Trophoblast cell (in vitro differentiated cells and primary cell): Measurements from ENCODE around the gene MTUS2.

Source experiments
- DNase-seq, 2 donors: peaks; one replicate each; pipeline ENCODE4 v3.0.0-alpha.2; 2016
- H2AFZ ChIP-seq: 2 replicates; pipeline ENCODE4 v1.6.1; 2013; ENCODE audit warnings: low read length, moderate library complexity, mild to moderate bottlenecking; ENCODE audit not compliant: insufficient read depth, poor library complexity
- H2AK5ac ChIP-seq: 2 replicates; pipeline ENCODE4 v1.6.1; 2013; ENCODE audit warnings: mild to moderate bottlenecking, low read length
- H2BK120ac ChIP-seq: 2 replicates; pipeline ENCODE4 v1.6.1; 2013; ENCODE audit warnings: low read length, mild to moderate bottlenecking, moderate library complexity; ENCODE audit not compliant: insufficient read depth, poor library complexity
- H2BK12ac ChIP-seq: 2 replicates; pipeline ENCODE4 v1.6.1; 2013; ENCODE audit warnings: mild to moderate bottlenecking, low read length, moderate library complexity
- H2BK5ac ChIP-seq: 2 replicates; pipeline ENCODE4 v1.6.1; 2013; ENCODE audit warnings: low read length, low read depth, moderate library complexity, mild to moderate bottlenecking; ENCODE audit not compliant: poor library complexity
- H3K14ac ChIP-seq: 2 replicates; pipeline ENCODE4 v1.6.1; 2013; ENCODE audit warnings: mild to moderate bottlenecking, low read length
- H3K18ac ChIP-seq: 2 replicates; pipeline ENCODE4 v1.6.1; 2013; ENCODE audit warnings: mild to moderate bottlenecking, low read length
- H3K23ac ChIP-seq: 2 replicates; pipeline ENCODE4 v1.6.1; 2013; ENCODE audit warnings: low read length
- H3K27ac ChIP-seq: 2 replicates; pipeline ENCODE4 v1.5.1; 2013; ENCODE audit warnings: low read depth, mild to moderate bottlenecking, inconsistent platforms, low read length, moderate library complexity
- H3K27me3 ChIP-seq: 2 replicates; pipeline ENCODE4 v1.6.1; 2013; ENCODE audit warnings: inconsistent platforms, mild to moderate bottlenecking, low read length, moderate library complexity; ENCODE audit not compliant: insufficient read depth
- H3K36me3 ChIP-seq, 2 experiments: 1 replicate in 1 of 2; 2 replicates in 1 of 2; pipeline ENCODE4 v1.6.1; 2013; ENCODE audit warnings: low read length in 2 of 2, mild to moderate bottlenecking in 2 of 2, moderate library complexity in 1 of 2; ENCODE audit not compliant: insufficient read depth in 2 of 2, control insufficient read depth in 1 of 2
- H3K4ac ChIP-seq: 2 replicates; pipeline ENCODE4 v1.6.1; 2013; ENCODE audit warnings: low read depth, mild to moderate bottlenecking, low read length, moderate library complexity
- H3K4me1 ChIP-seq, 2 experiments: 1 replicate in 1 of 2; 2 replicates in 1 of 2; pipeline ENCODE4 v1.6.1; 2013; ENCODE audit warnings: low read length in 2 of 2, mild to moderate bottlenecking in 2 of 2, moderate library complexity in 1 of 2; ENCODE audit not compliant: insufficient read depth in 2 of 2, control insufficient read depth in 1 of 2
- H3K4me2 ChIP-seq: 2 replicates; pipeline ENCODE4 v1.6.1; 2013; ENCODE audit warnings: inconsistent platforms, mild to moderate bottlenecking, low read length, moderate library complexity
- H3K4me3 ChIP-seq: 2 replicates; pipeline ENCODE4 v1.5.1; 2013; ENCODE audit warnings: mild to moderate bottlenecking, low read depth, low read length, inconsistent platforms
- H3K79me1 ChIP-seq: one replicate; pipeline ENCODE4 v1.6.1; 2013; ENCODE audit warnings: low read length
- H3K79me2 ChIP-seq: 2 replicates; pipeline ENCODE4 v1.6.1; 2013; ENCODE audit warnings: low read length, mild to moderate bottlenecking; ENCODE audit not compliant: control insufficient read depth, insufficient read depth, poor library complexity
- H3K9ac ChIP-seq: 2 replicates; pipeline ENCODE4 v1.6.1; 2013; ENCODE audit warnings: mild to moderate bottlenecking, low read length
- H3K9me3 ChIP-seq: 2 replicates; pipeline ENCODE4 v1.6.1; 2013; ENCODE audit warnings: low read depth, mild to moderate bottlenecking, control low read depth, inconsistent platforms, low read length; ENCODE audit not compliant: insufficient read depth
- H4K12ac ChIP-seq: 2 replicates; pipeline ENCODE4 v1.6.1; 2013; ENCODE audit warnings: low read depth, mild to moderate bottlenecking, low read length, moderate library complexity
- H4K8ac ChIP-seq: 2 replicates; pipeline ENCODE4 v1.6.1; 2013; ENCODE audit warnings: low read depth, mild to moderate bottlenecking, low read length, moderate library complexity
- H4K91ac ChIP-seq: one replicate; pipeline ENCODE4 v1.6.1; 2013; ENCODE audit warnings: low read depth, mild to moderate bottlenecking, low read length, moderate library complexity
- WGBS: extraction: QIAGEN DNeasy Blood & Tissue Kit; methylation state at CpG from one replicate; pipeline ENCODE4 v1.1.7; 2013; ENCODE audit warnings: missing lambda C conversion rate; ENCODE audit not compliant: insufficient read length, insufficient coverage; ENCODE audit errors: extremely low coverage; 5-methylcytosine and 5-hydroxymethylcytosine counted together

MTUS2 gene

DNA sequence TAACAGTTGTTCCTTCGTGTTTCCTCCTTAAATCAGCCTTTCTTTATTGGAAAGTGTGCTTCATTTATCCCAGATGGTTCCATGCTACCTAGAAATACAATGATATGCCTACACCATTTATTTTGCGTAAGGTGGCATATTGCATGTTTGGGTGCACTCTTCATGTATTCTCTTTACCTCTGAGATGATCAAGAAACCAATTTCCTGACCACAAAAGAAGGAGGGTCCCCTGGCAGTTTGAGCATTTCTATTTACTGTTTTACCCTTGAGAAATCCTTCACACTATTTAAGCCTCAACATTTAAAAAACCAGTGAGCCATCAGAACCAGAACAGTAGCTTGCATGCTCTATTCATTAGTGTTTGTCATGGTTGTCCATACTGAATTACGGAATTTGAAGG lies 354.0 kb downstream of the MTUS2 start:
- no peak overlapping the region for H3K4ac ChIP-seq
- no peak overlapping the region for H3K18ac ChIP-seq
- peaks cover 2% of the 10 kb centered on the region for H3K9me3 ChIP-seq
- no peak overlapping the region for H3K23ac ChIP-seq
- no peak overlapping the region for H3K4me3 ChIP-seq
- H2BK12ac ChIP-seq, result no peak overlapping the region
- H4K12ac ChIP-seq, result no peak overlapping the region
- H3K79me2 ChIP-seq, result no peaks in the 10 kb centered on the region
- H2BK5ac ChIP-seq, result no peak overlapping the region
- H3K79me1 ChIP-seq, result no peaks in the 10 kb centered on the region
- DNase-seq, result no peak
- no peak overlapping the region for H2AK5ac ChIP-seq
- no peak overlapping the region for H3K9ac ChIP-seq
- no peaks in the 10 kb centered on the region for H3K36me3 ChIP-seq
- no peak overlapping the region for H3K27ac ChIP-seq
- no peak overlapping the region for H2BK120ac ChIP-seq
- no peak overlapping the region for H3K4me2 ChIP-seq
- WGBS, result no CpG with 5 or more reads among the region's 3 CpGs
- H3K4me1 ChIP-seq, result no peaks in the 10 kb centered on the region
- H4K91ac ChIP-seq, result no peak overlapping the region
- no peak overlapping the region for H2AFZ ChIP-seq
- H3K14ac ChIP-seq, result no peak overlapping the region
- H3K27me3 ChIP-seq, result no peaks in the 10 kb centered on the region
- no peak overlapping the region for H4K8ac ChIP-seq

DNA sequence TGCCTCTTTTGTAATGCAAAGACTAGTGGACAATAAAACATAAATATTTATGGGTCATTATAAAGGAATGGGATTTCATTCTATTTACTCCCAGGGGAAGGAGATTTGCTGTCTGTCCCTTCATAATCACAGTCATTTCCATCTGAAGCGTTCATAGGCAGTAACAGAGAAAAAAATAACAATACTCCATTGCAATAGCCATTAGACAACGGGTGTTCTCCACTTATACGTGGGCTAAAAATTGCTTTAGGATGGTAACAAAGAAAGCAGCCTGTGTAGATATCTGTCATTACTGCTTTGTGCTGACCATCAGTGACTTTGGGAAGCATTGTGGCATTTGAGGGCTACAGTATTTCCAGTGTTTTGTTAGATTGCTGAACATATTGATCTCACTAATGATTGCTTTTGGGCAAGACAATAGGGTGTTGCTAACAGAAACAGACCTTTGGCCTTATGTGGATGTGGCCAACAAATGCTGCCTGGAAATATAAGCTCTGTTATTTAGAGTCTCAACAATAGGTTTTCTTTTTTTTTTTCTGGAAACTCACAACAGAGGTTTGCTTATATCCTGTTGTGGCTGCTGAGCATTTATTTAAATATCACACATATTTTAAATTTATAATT lies 355.2 kb downstream of the MTUS2 start:
- Histone ChIP-seq H2BK12ac (no peak overlapping the region), H3K27me3 (no peaks in the 10 kb centered on the region), H3K23ac (no peak overlapping the region), H3K27ac (no peak overlapping the region), H3K14ac (no peak overlapping the region), H3K4ac (no peak overlapping the region), H4K8ac (no peak overlapping the region), H3K4me2 (no peak overlapping the region), H4K12ac (no peak overlapping the region), H3K4me1 (no peaks in the 10 kb centered on the region), H3K36me3 (no peaks in the 10 kb centered on the region), H3K9ac (no peak overlapping the region), H2BK5ac (no peak overlapping the region), H3K18ac (no peak overlapping the region), H2AK5ac (no peak overlapping the region), H4K91ac (no peak overlapping the region), H3K79me2 (no peaks in the 10 kb centered on the region), H2BK120ac (no peak overlapping the region), H3K9me3 (peaks cover 2% of the 10 kb centered on the region), H3K4me3 (no peak overlapping the region), H2AFZ (no peak overlapping the region), H3K79me1 (no peaks in the 10 kb centered on the region)
- no CpG with 5 or more reads among the region's 3 CpGs for WGBS
- no peak for DNase-seq

DNA sequence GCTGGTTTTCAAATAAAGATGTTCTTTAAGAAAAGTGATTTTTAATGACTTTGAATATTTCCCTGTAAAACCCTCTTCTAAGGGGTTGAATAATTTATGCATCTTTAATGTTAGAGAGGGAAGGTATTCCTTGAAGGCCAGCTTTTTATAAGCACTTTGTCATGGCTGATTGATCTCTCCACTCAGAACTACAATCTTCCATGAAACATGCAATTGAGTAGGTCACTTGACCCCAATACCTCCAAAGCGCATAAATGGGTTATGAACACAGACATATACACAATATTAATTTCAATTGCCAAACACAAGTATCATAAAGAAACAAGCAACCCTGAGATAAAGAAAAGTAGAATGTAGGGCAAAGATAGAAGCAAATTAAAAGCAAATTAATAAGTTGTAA lies 359.9 kb downstream of the MTUS2 start:
- Histone ChIP-seq H3K79me1 (no peaks in the 10 kb centered on the region), H4K8ac (no peak overlapping the region), H2AFZ (no peak overlapping the region), H2BK120ac (no peak overlapping the region), H4K91ac (no peak overlapping the region), H3K27ac (no peak overlapping the region), H3K18ac (no peak overlapping the region), H3K9me3 (peaks cover 3% of the 10 kb centered on the region), H2BK12ac (no peak overlapping the region), H3K23ac (no peak overlapping the region), H3K4ac (no peak overlapping the region), H4K12ac (no peak overlapping the region), H3K4me1 (no peaks in the 10 kb centered on the region), H2BK5ac (no peak overlapping the region), H3K27me3 (no peaks in the 10 kb centered on the region), H2AK5ac (no peak overlapping the region), H3K36me3 (no peaks in the 10 kb centered on the region), H3K4me3 (no peak overlapping the region), H3K9ac (no peak overlapping the region), H3K4me2 (no peak overlapping the region), H3K79me2 (no peaks in the 10 kb centered on the region), H3K14ac (no peak overlapping the region)
- WGBS, result no CpG with 5 or more reads among the region's 1 CpG
- no peak for DNase-seq

DNA sequence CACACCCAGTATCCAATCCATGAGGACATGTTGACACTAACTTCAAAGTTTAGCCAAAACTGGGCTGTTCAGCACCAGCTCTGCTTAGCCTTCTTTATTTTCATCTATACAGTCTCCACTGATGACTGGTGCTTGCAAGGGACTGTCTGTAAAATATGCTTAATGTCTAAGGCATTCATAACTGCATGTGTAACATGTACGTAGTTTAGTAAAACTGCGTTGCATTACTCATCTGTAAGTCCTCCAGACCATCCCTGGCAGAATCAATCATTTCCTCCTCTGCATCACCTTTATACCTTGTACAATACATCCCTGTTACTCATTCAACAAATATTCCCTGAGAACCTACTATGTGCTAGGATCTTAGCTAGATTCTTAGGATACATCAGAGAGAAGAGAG lies 362.1 kb downstream of the MTUS2 start:
- Histone ChIP-seq H4K12ac (no peak overlapping the region), H3K9ac (no peak overlapping the region), H2BK5ac (no peak overlapping the region), H2BK12ac (no peak overlapping the region), H3K4ac (no peak overlapping the region), H2AFZ (no peak overlapping the region), H3K9me3 (peaks cover 1% of the 10 kb centered on the region), H3K27me3 (no peaks in the 10 kb centered on the region), H3K14ac (no peak overlapping the region), H3K4me2 (no peak overlapping the region), H2AK5ac (no peak overlapping the region), H3K4me3 (no peak overlapping the region), H4K91ac (no peak overlapping the region), H3K36me3 (no peaks in the 10 kb centered on the region), H3K4me1 (no peaks in the 10 kb centered on the region), H3K79me2 (no peaks in the 10 kb centered on the region), H3K79me1 (no peaks in the 10 kb centered on the region), H3K18ac (no peak overlapping the region), H3K23ac (no peak overlapping the region), H3K27ac (no peak overlapping the region), H2BK120ac (no peak overlapping the region), H4K8ac (no peak overlapping the region)
- no CpG with 5 or more reads among the region's 2 CpGs for WGBS
- DNase-seq, result peak in 1 of 2 donors; percentile 57
